ENCODE measurements around the gene SPATA31A5.
"Not testable (repeated sequence)": the region's sequence is repeated elsewhere in the genome, so short reads cannot be mapped to it uniquely, and the experiment has no call there.

The SPATA31A5 gene

DNA sequence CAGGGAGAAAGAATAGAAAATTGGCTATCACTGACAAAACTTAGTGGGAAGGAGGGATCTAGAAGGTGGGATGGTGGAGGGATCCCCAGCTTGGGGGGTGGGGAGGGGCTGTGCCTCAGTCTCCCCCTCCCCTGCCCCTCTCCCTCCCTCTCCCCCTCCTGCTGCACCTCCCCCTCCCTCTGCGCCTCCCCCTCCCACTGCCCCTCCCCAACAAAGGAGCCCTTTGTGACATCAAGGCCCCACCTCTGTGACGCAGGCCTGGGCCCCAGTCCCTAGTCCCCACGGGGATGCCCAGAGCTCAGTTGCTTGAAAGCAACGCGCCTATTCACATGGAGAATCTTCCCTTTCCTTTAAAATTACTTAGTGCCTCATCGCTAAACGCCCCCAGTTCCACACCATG lies at the start of gene SPATA31A5:
Gene SPATA31A5, plus strand, starts transcription at position 301 of the 400 bp plus-strand sequence. Its CDS starts 29 bp downstream, at position 330.
- DNase-seq: not testable (repeated sequence)

DNA sequence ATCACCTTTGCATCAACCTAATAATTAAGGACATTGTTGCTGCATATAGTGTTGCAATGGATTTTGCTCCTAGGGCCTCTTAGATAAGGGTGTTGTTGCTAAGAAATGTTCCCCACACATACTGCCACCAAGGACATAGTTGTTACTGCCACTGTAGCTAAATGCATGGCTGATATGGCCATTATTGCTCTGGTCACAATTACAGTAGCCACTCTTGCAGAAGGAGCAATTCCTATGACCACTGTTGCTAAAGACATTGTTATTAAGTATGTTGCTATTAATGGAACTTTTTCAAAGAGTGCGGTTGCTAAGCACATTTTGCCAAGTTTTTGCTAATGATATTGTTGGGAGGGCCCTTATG lies 48.8 kb downstream of the SPATA31A5 start:
- not testable (repeated sequence) for DNase-seq

DNA sequence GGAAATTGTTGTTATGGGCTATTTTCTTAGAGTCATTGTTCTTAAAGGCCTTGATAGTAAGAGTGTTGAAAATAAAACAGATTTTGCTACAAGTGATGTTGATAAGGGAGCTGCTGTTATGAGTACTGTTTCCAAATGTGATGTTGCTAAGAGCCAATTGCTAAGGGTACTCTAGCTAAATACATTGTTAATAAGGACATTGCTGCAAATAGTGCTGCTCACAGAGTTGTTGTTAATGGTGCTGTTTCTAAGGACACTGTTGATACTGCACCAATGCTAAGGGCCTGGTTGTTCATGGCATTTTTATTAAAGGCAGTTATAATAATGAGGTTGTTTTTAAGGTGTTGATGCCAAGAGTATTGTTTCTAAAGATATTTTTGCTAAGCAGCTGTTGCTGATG lies 52.2 kb downstream of the SPATA31A5 start:
- DNase-seq: not testable (repeated sequence)
